Endodermal cell (in vitro differentiated cells): ENCODE results near the gene BOC. TPM values are rescaled to one million over a fixed set of nuclear protein-coding genes. Genes with fewer than 3 reads are reported as not detected.

ENCODE experiments used
- DNase-seq: peaks from one replicate; pipeline ENCODE4 v3.0.0-alpha.2; 2017
- H3K27ac ChIP-seq: 2 replicates; pipeline ENCODE4 v1.5.1; 2013; ENCODE audit warnings: mild to moderate bottlenecking, low read depth, low read length, moderate library complexity
- H3K27me3 ChIP-seq: 2 replicates; pipeline ENCODE4 v1.6.1; 2013; ENCODE audit warnings: mild to moderate bottlenecking, low read length, moderate library complexity; ENCODE audit not compliant: insufficient read depth, control insufficient read depth, poor library complexity, severe bottlenecking
- H3K36me3 ChIP-seq: 2 replicates; pipeline ENCODE4 v1.7.0; 2013; ENCODE audit warnings: mild to moderate bottlenecking, low read length, moderate library complexity; ENCODE audit not compliant: control insufficient read depth, insufficient read depth
- H3K4me1 ChIP-seq: one replicate; pipeline ENCODE4 v1.7.0; 2013; ENCODE audit warnings: low read length; ENCODE audit not compliant: control insufficient read depth, insufficient read depth
- H3K4me3 ChIP-seq: 2 replicates; pipeline ENCODE4 v1.5.1; 2013; ENCODE audit warnings: mild to moderate bottlenecking, low read length, moderate library complexity
- H3K9ac ChIP-seq: 2 replicates; pipeline ENCODE4 v1.6.1; 2013; ENCODE audit warnings: mild to moderate bottlenecking, low read length, moderate library complexity; ENCODE audit not compliant: poor library complexity, severe bottlenecking; ENCODE audit errors: extremely low read depth
- H3K9me3 ChIP-seq: 2 replicates; pipeline ENCODE4 v1.6.1; 2013; ENCODE audit warnings: mild to moderate bottlenecking, low read length, moderate library complexity; ENCODE audit not compliant: control insufficient read depth
- H3K27ac Mint-ChIP-seq: 2 replicates; pipeline ENCODE4 v1.8.0; 2020; ENCODE audit warnings: mixed read lengths
- H3K27me3 Mint-ChIP-seq: 2 replicates; pipeline ENCODE4 v1.8.0; 2021; ENCODE audit warnings: mild to moderate bottlenecking, mixed read lengths; ENCODE audit not compliant: insufficient read depth
- H3K36me3 Mint-ChIP-seq: 2 replicates; pipeline ENCODE4 v1.8.0; 2020; ENCODE audit warnings: low read depth, mixed read lengths
- H3K4me1 Mint-ChIP-seq: 2 replicates; pipeline ENCODE4 v1.8.0; 2020; ENCODE audit warnings: mixed read lengths
- H3K4me3 Mint-ChIP-seq: 2 replicates; pipeline ENCODE4 v1.8.0; 2020; ENCODE audit warnings: mild to moderate bottlenecking, moderate library complexity, mixed read lengths
- H3K9me3 Mint-ChIP-seq: 2 replicates; pipeline ENCODE4 v1.8.0; 2020; ENCODE audit warnings: mild to moderate bottlenecking, mixed read lengths
- WGBS, 2 experiments: methylation state at CpG; one replicate each; pipeline versions ENCODE4 v1.1.5 to v1.1.7; 2013; ENCODE audit warnings: missing lambda C conversion rate in 2 of 2, mixed read lengths in 1 of 2; ENCODE audit not compliant: insufficient coverage in 1 of 2, insufficient read length in 1 of 2; 5-methylcytosine and 5-hydroxymethylcytosine counted together
- total RNA-seq, 2 donors: library from RNA; stranded (reverse); fragmentation: NEBNext Ultra II Directional in 1 of 2; extraction: Animal tissue kit (Norgen Biotek cat#: 25700) in 1 of 2; gene quantifications; 2 replicates in 1 of 2; 3 replicates in 1 of 2; pipeline ENCODE4 v1.2.1, GENCODE V29; 2021
- TF ChIP-seq, protein P1 (sequence below): fragments of 200-600 bp; sonication (generic); conservative IDR thresholded peaks from 2 replicates; pipeline ENCODE4 v1.5.0; 2021; ENCODE audit warnings: antibody characterized with exemption, mild to moderate bottlenecking

BOC gene
- total RNA-seq, 2 donors from 2014 or later = 9.8 to 12.3 TPM

- H3K4me3 ChIP-seq = no peak overlapping the region
- DNase-seq = no peak
- Mint-ChIP-seq H3K27me3 (peaks cover 13% of the 10 kb centered on the region), H3K4me3 (no peak overlapping the region), H3K9me3 (no peaks in the 10 kb centered on the region), H3K4me1 (peaks cover 35% of the 10 kb centered on the region), H3K36me3 (no peaks in the 10 kb centered on the region), H3K27ac (no peak overlapping the region)
- peaks cover 27% of the 10 kb centered on the region for H3K27me3 ChIP-seq
- WGBS, 2 experiments = 80 to 91% methylated on average over 3 to 4 of the region's 4 CpGs
- H3K4me1 ChIP-seq = peaks cover 6% of the 10 kb centered on the region
- H3K36me3 ChIP-seq = no peaks in the 10 kb centered on the region
- H3K9me3 ChIP-seq = no peaks in the 10 kb centered on the region
- TF ChIP-seq, protein P1, sequence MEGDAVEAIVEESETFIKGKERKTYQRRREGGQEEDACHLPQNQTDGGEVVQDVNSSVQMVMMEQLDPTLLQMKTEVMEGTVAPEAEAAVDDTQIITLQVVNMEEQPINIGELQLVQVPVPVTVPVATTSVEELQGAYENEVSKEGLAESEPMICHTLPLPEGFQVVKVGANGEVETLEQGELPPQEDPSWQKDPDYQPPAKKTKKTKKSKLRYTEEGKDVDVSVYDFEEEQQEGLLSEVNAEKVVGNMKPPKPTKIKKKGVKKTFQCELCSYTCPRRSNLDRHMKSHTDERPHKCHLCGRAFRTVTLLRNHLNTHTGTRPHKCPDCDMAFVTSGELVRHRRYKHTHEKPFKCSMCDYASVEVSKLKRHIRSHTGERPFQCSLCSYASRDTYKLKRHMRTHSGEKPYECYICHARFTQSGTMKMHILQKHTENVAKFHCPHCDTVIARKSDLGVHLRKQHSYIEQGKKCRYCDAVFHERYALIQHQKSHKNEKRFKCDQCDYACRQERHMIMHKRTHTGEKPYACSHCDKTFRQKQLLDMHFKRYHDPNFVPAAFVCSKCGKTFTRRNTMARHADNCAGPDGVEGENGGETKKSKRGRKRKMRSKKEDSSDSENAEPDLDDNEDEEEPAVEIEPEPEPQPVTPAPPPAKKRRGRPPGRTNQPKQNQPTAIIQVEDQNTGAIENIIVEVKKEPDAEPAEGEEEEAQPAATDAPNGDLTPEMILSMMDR = peak; percentile 42
- no peak overlapping the region for H3K27ac ChIP-seq
- H3K9ac ChIP-seq = no peak overlapping the region
Observed at GRCh38 chr3:113258361-113258760, 47.0 kb downstream of the BOC start.

- H3K27me3 Mint-ChIP-seq = peaks cover 13% of the 10 kb centered on the region
- no peak for DNase-seq
- WGBS, 2 experiments = 96 to 100% methylated on average over 1 to 2 of the region's 2 CpGs
- peaks cover 36% of the 10 kb centered on the region for H3K4me1 Mint-ChIP-seq
- peaks cover 27% of the 10 kb centered on the region for H3K27me3 ChIP-seq
- TF ChIP-seq, protein P1 = no peak
- H3K9me3 ChIP-seq = no peaks in the 10 kb centered on the region
- no peaks in the 10 kb centered on the region for H3K36me3 ChIP-seq
- no peak overlapping the region for H3K9ac ChIP-seq
- peaks cover 10% of the 10 kb centered on the region for H3K4me1 ChIP-seq
- no peak overlapping the region for H3K4me3 ChIP-seq
- H3K36me3 Mint-ChIP-seq = no peaks in the 10 kb centered on the region
- H3K27ac Mint-ChIP-seq = no peak overlapping the region
- no peaks in the 10 kb centered on the region for H3K9me3 Mint-ChIP-seq
- H3K4me3 Mint-ChIP-seq = no peak overlapping the region
- no peak overlapping the region for H3K27ac ChIP-seq
Observed at GRCh38 chr3:113259196-113259595, 47.8 kb downstream of the BOC start.

- WGBS, 2 experiments = 90 to 94% methylated on average over 3 to 6 of the region's 6 CpGs
- Histone ChIP-seq H3K4me1 (peaks cover 25% of the 10 kb centered on the region), H3K27me3 (peaks cover 27% of the 10 kb centered on the region), H3K9me3 (no peaks in the 10 kb centered on the region), H3K36me3 (no peaks in the 10 kb centered on the region), H3K9ac (no peak overlapping the region), H3K4me3 (no peak overlapping the region), H3K27ac (peak overlapping the region; percentile 55)
- TF ChIP-seq, protein P1 = no peak
- H3K27ac Mint-ChIP-seq = no peak overlapping the region
- no peaks in the 10 kb centered on the region for H3K36me3 Mint-ChIP-seq
- DNase-seq = no peak
- peaks cover 13% of the 10 kb centered on the region for H3K27me3 Mint-ChIP-seq
- H3K9me3 Mint-ChIP-seq = no peaks in the 10 kb centered on the region
- peaks cover 48% of the 10 kb centered on the region for H3K4me1 Mint-ChIP-seq
- no peak overlapping the region for H3K4me3 Mint-ChIP-seq
Observed at GRCh38 chr3:113261063-113261625, 49.8 kb downstream of the BOC start.
